ENCODE data around the gene IL37. TPM values are rescaled to one million over a fixed set of nuclear protein-coding genes. Genes with fewer than 3 reads are reported as not detected.

IL37 gene
- total and polyA plus RNA-seq, 2 of the 13 experiments (the other 11 are each of a cell fraction or from before 2014, with no cell fraction given) = not detected

- WGBS (ENCODE audit: low lambda C conversion rate) = 2% methylated on average over 3 of the region's 3 CpGs
- Histone ChIP-seq H3K9me3 (ENCODE audit: low read length) (0 out of 2 replicates have a peak, but pooled peaks cover under 1% of the 10 kb centered on the region), H3K36me3 (replicated peaks in 1 of 2; ENCODE audit: control insufficient read depth in 1 of 2, insufficient read depth in 2 of 2, low read length in 2 of 2) (no peaks in the 10 kb centered on the region), H3K27me3 (ENCODE audit: control insufficient read depth in 1 of 2, insufficient read depth in 2 of 2, low read length in 2 of 2) (peaks cover 0 to 3% of the 10 kb centered on the region in 2 experiments; a peak in 2 of 5 replicates), H3K4me1 (ENCODE audit: insufficient read depth, low read length) (peaks cover 11% of the 10 kb centered on the region), H2AFZ (ENCODE audit: low read length) (no peak overlapping the region), H3K79me2 (ENCODE audit: insufficient read depth, low read length) (no peaks in the 10 kb centered on the region), H3K4me2 (ENCODE audit: low read depth, low read length) (no peak overlapping the region), H3K9ac (ENCODE audit: insufficient read depth, low read depth, low read length) (no peak overlapping the region), H3K4me3 (replicated peaks in 1 of 3; ENCODE audit: insufficient read depth in 1 of 3, low read depth in 2 of 3, low read length in 3 of 3) (no peak overlapping the region), H3K27ac (ENCODE audit: extremely low read length, insufficient read depth, low read length) (no peak overlapping the region), H4K20me1 (ENCODE audit: insufficient read depth, low read length) (no peaks in the 10 kb centered on the region)
- TF ChIP-seq HNF1A (IDR thresholded peaks at IDR 0.05; ENCODE audit: low read depth) (peak; percentile 57; the same call in 1 of the 2 replicates), HNF1A (CRISPR knock-in tag; IDR thresholded peaks at IDR 0.05; ENCODE audit: borderline replicate concordance) (no peak), PCBP2 (optimal IDR thresholded peaks at IDR 0.05; ENCODE audit: low read depth, low read length, poor library complexity, severe bottlenecking) (no peak), ELF3 (CRISPR knock-in tag; IDR thresholded peaks at IDR 0.05) (peak; percentile 19; the same call in 1 of the 2 replicates)
- DNase-seq (ENCODE audit: low spot score) = no peak
- ChIA-PET POLR2A (no interaction called here), CTCF (ENCODE audit: low intra/inter-chr PET ratio, low total read pairs) (no interaction called here)
- intact Hi-C loops (cut with micrococcal nuclease; ENCODE audit: unreplicated experiment) = no loop called here
- FAIRE-seq = peak; percentile 23
- ATAC-seq = peak; percentile 89
- in situ Hi-C loops (cut with HindIII; ENCODE audit: extremely low pct_ligation_motif_present, low pct_unique_long_range_greater_than_20kb) = no loop called here
- BruUV-seq (replicated peaks) = no TSS peak
Observed at GRCh38 chr2:112924821-112925220, 13.9 kb downstream of the IL37 start.

GRCh38 chr2:112926707-112927106 lies 15.7 kb downstream of the IL37 start:
- in situ Hi-C loops (cut with HindIII; ENCODE audit: extremely low pct_ligation_motif_present, low pct_unique_long_range_greater_than_20kb) (no loop called here), intact Hi-C loops (cut with micrococcal nuclease; ENCODE audit: unreplicated experiment) (no loop called here)
- WGBS (ENCODE audit: low lambda C conversion rate) = 29% methylated on average over 3 of the region's 3 CpGs
- DNase-seq (ENCODE audit: low spot score) = no peak
- H4K20me1 ChIP-seq (ENCODE audit: insufficient read depth, low read length) = no peaks in the 10 kb centered on the region
- peaks cover 11% of the 10 kb centered on the region for H3K4me1 ChIP-seq (ENCODE audit: insufficient read depth, low read length)
- H3K9me3 ChIP-seq (ENCODE audit: low read length) = no peaks in the 10 kb centered on the region
- H3K4me3 ChIP-seq (replicated peaks in 1 of 3; ENCODE audit: insufficient read depth in 1 of 3, low read depth in 2 of 3, low read length in 3 of 3) = no peak overlapping the region
- no peak for ATAC-seq
- POLR2A ChIA-PET = no interaction called here
- no TSS peak for BruUV-seq (replicated peaks)
- H3K27me3 ChIP-seq (ENCODE audit: control insufficient read depth in 1 of 2, insufficient read depth in 2 of 2, low read length in 2 of 2) = peaks cover 0 to 3% of the 10 kb centered on the region in 2 experiments; a peak in 1 of 5 replicates
- FAIRE-seq = no peak
- no peak for TF ChIP-seq ZNF543 (CRISPR knock-in tag; IDR thresholded peaks at IDR 0.05)
- TF ChIP-seq KLF9 (CRISPR knock-in tag; IDR thresholded peaks at IDR 0.05; ENCODE audit: low read depth) = no peak
- no peak for TF ChIP-seq IRF9 (CRISPR knock-in tag; IDR thresholded peaks at IDR 0.05; ENCODE audit: borderline replicate concordance)
- no peak overlapping the region for H2AFZ ChIP-seq (ENCODE audit: low read length)
- H3K27ac ChIP-seq (ENCODE audit: extremely low read length, insufficient read depth, low read length) = no peak overlapping the region
- H3K79me2 ChIP-seq (ENCODE audit: insufficient read depth, low read length) = no peaks in the 10 kb centered on the region
- CTCF ChIA-PET (ENCODE audit: low intra/inter-chr PET ratio, low total read pairs) = no interaction called here
- no peak overlapping the region for H3K9ac ChIP-seq (ENCODE audit: insufficient read depth, low read depth, low read length)
- no peaks in the 10 kb centered on the region for H3K36me3 ChIP-seq (replicated peaks in 1 of 2; ENCODE audit: control insufficient read depth in 1 of 2, insufficient read depth in 2 of 2, low read length in 2 of 2)
- no peak overlapping the region for H3K4me2 ChIP-seq (ENCODE audit: low read depth, low read length)

All from HepG2 (cell line).